ENCODE data around the gene OR8D1. TPM values are rescaled to one million over a fixed set of nuclear protein-coding genes. Genes with fewer than 3 reads are reported as not detected.

OR8D1 gene
- not detected for polyA plus RNA-seq (2013, experiment 1 of 2)
- polyA plus RNA-seq (2013, experiment 2 of 2) = not detected

- Histone ChIP-seq H3K27ac (ENCODE audit: low read depth, low read length) (no peak within 1 kb of the TSS), H3K4me1 (ENCODE audit: insufficient read depth, low read length) (no peaks in the 10 kb centered on the region), H3K9me3 (ENCODE audit: insufficient read depth, low read depth, low read length) (no peaks in the 10 kb centered on the region), H3K4me3 (ENCODE audit: low read length) (no peak within 1 kb of the TSS), H3K9ac (ENCODE audit: low read depth, low read length) (no peak within 1 kb of the TSS), H3K36me3 (ENCODE audit: insufficient read depth, low read length) (no peaks in the 10 kb centered on the region), H3K27me3 (ENCODE audit: insufficient read depth, low read length) (no peaks in the 10 kb centered on the region)
- WGBS = 100% methylated on average over 1 of the region's 2 CpGs
Observed at GRCh38 chr11:124313849-124314248, at the start of gene OR8D1. Gene OR8D1, minus strand, starts transcription at chr11:124313949. Its CDS starts 3,183 bp downstream, at chr11:124310766.

GRCh38 chr11:124359566-124359965 is 45.8 kb upstream of the OR8D1 start:
- Histone ChIP-seq H3K9me3 (ENCODE audit: insufficient read depth, low read depth, low read length) (no peaks in the 10 kb centered on the region), H3K27ac (ENCODE audit: low read depth, low read length) (no peak overlapping the region), H3K4me1 (ENCODE audit: insufficient read depth, low read length) (no peaks in the 10 kb centered on the region), H3K4me3 (ENCODE audit: low read length) (no peak overlapping the region), H3K27me3 (ENCODE audit: insufficient read depth, low read length) (no peaks in the 10 kb centered on the region), H3K9ac (ENCODE audit: low read depth, low read length) (no peak overlapping the region), H3K36me3 (ENCODE audit: insufficient read depth, low read length) (no peaks in the 10 kb centered on the region)
- WGBS = 64% methylated on average over 2 of the region's 2 CpGs

GRCh38 chr11:124346311-124346955 is 32.7 kb upstream of the OR8D1 start:
- WGBS = 96% methylated on average over 2 of the region's 3 CpGs
- Histone ChIP-seq H3K27ac (ENCODE audit: low read depth, low read length) (no peak overlapping the region), H3K27me3 (ENCODE audit: insufficient read depth, low read length) (no peaks in the 10 kb centered on the region)

GRCh38 chr11:124344346-124344745 is 30.6 kb upstream of the OR8D1 start:
- Histone ChIP-seq H3K4me1 (ENCODE audit: insufficient read depth, low read length) (no peaks in the 10 kb centered on the region), H3K9me3 (ENCODE audit: insufficient read depth, low read depth, low read length) (no peaks in the 10 kb centered on the region), H3K4me3 (ENCODE audit: low read length) (no peak overlapping the region), H3K36me3 (ENCODE audit: insufficient read depth, low read length) (no peaks in the 10 kb centered on the region), H3K27me3 (ENCODE audit: insufficient read depth, low read length) (no peaks in the 10 kb centered on the region), H3K9ac (ENCODE audit: low read depth, low read length) (no peak overlapping the region), H3K27ac (ENCODE audit: low read depth, low read length) (no peak overlapping the region)
- 94% methylated on average over 5 of the region's 5 CpGs for WGBS

More at GRCh38 chr11:124346311-124346955, 32.7 kb upstream of the OR8D1 start:
- Histone ChIP-seq H3K4me1 (ENCODE audit: insufficient read depth, low read length) (no peaks in the 10 kb centered on the region), H3K9me3 (ENCODE audit: insufficient read depth, low read depth, low read length) (no peaks in the 10 kb centered on the region), H3K4me3 (ENCODE audit: low read length) (no peak overlapping the region), H3K9ac (ENCODE audit: low read depth, low read length) (no peak overlapping the region), H3K36me3 (ENCODE audit: insufficient read depth, low read length) (no peaks in the 10 kb centered on the region)

GRCh38 chr11:124340142-124340447 is 26.3 kb upstream of the OR8D1 start:
- 94% methylated on average over 2 of the region's 2 CpGs for WGBS
- Histone ChIP-seq H3K9ac (ENCODE audit: low read depth, low read length) (no peak overlapping the region), H3K4me3 (ENCODE audit: low read length) (no peak overlapping the region), H3K36me3 (ENCODE audit: insufficient read depth, low read length) (no peaks in the 10 kb centered on the region), H3K4me1 (ENCODE audit: insufficient read depth, low read length) (no peaks in the 10 kb centered on the region), H3K27me3 (ENCODE audit: insufficient read depth, low read length) (no peaks in the 10 kb centered on the region), H3K27ac (ENCODE audit: low read depth, low read length) (no peak overlapping the region), H3K9me3 (ENCODE audit: insufficient read depth, low read depth, low read length) (no peaks in the 10 kb centered on the region)

- Histone ChIP-seq H3K27me3 (ENCODE audit: insufficient read depth, low read length) (no peaks in the 10 kb centered on the region), H3K9ac (ENCODE audit: low read depth, low read length) (no peak overlapping the region), H3K36me3 (ENCODE audit: insufficient read depth, low read length) (no peaks in the 10 kb centered on the region), H3K9me3 (ENCODE audit: insufficient read depth, low read depth, low read length) (no peaks in the 10 kb centered on the region), H3K4me1 (ENCODE audit: insufficient read depth, low read length) (no peaks in the 10 kb centered on the region), H3K4me3 (ENCODE audit: low read length) (no peak overlapping the region), H3K27ac (ENCODE audit: low read depth, low read length) (no peak overlapping the region)
- 95% methylated on average over 5 of the region's 6 CpGs for WGBS
Observed at GRCh38 chr11:124339396-124340141, 25.8 kb upstream of the OR8D1 start.

- Histone ChIP-seq H3K36me3 (ENCODE audit: insufficient read depth, low read length) (no peaks in the 10 kb centered on the region), H3K4me3 (ENCODE audit: low read length) (no peak overlapping the region), H3K9me3 (ENCODE audit: insufficient read depth, low read depth, low read length) (peaks cover 16% of the 10 kb centered on the region), H3K9ac (ENCODE audit: low read depth, low read length) (no peak overlapping the region), H3K27me3 (ENCODE audit: insufficient read depth, low read length) (no peaks in the 10 kb centered on the region), H3K27ac (ENCODE audit: low read depth, low read length) (no peak overlapping the region), H3K4me1 (ENCODE audit: insufficient read depth, low read length) (no peaks in the 10 kb centered on the region)
- WGBS = no CpG with 5 or more reads among the region's 3 CpGs
Observed at GRCh38 chr11:124331873-124332272, 18.1 kb upstream of the OR8D1 start.

GRCh38 chr11:124329787-124330478 is 16.2 kb upstream of the OR8D1 start:
- peaks cover 16% of the 10 kb centered on the region for H3K9me3 ChIP-seq (ENCODE audit: insufficient read depth, low read depth, low read length)

GRCh38 chr11:124327775-124328174 is 14.0 kb upstream of the OR8D1 start:
- 98% methylated on average over 1 of the region's 1 CpG for WGBS

More at GRCh38 chr11:124329787-124330478, 16.2 kb upstream of the OR8D1 start:
- Histone ChIP-seq H3K27ac (ENCODE audit: low read depth, low read length) (no peak overlapping the region), H3K4me1 (ENCODE audit: insufficient read depth, low read length) (no peaks in the 10 kb centered on the region), H3K27me3 (ENCODE audit: insufficient read depth, low read length) (no peaks in the 10 kb centered on the region), H3K36me3 (ENCODE audit: insufficient read depth, low read length) (no peaks in the 10 kb centered on the region), H3K9ac (ENCODE audit: low read depth, low read length) (no peak overlapping the region), H3K4me3 (ENCODE audit: low read length) (no peak overlapping the region)
- WGBS = 100% methylated on average over 2 of the region's 2 CpGs

GRCh38 chr11:124322356-124322755 is 8.6 kb upstream of the OR8D1 start:
- Histone ChIP-seq H3K4me3 (ENCODE audit: low read length) (no peak overlapping the region), H3K36me3 (ENCODE audit: insufficient read depth, low read length) (no peaks in the 10 kb centered on the region), H3K4me1 (ENCODE audit: insufficient read depth, low read length) (no peaks in the 10 kb centered on the region), H3K9ac (ENCODE audit: low read depth, low read length) (no peak overlapping the region), H3K9me3 (ENCODE audit: insufficient read depth, low read depth, low read length) (0 out of 2 replicates have a peak, but pooled peaks cover 2% of the 10 kb centered on the region), H3K27me3 (ENCODE audit: insufficient read depth, low read length) (no peaks in the 10 kb centered on the region), H3K27ac (ENCODE audit: low read depth, low read length) (no peak overlapping the region)
- 100% methylated on average over 1 of the region's 1 CpG for WGBS

More at GRCh38 chr11:124327775-124328174, 14.0 kb upstream of the OR8D1 start:
- Histone ChIP-seq H3K4me1 (ENCODE audit: insufficient read depth, low read length) (no peaks in the 10 kb centered on the region), H3K9ac (ENCODE audit: low read depth, low read length) (no peak overlapping the region), H3K27ac (ENCODE audit: low read depth, low read length) (no peak overlapping the region; the same call in 1 of the 2 replicates), H3K9me3 (ENCODE audit: insufficient read depth, low read depth, low read length) (peaks cover 16% of the 10 kb centered on the region), H3K36me3 (ENCODE audit: insufficient read depth, low read length) (no peaks in the 10 kb centered on the region), H3K4me3 (ENCODE audit: low read length) (no peak overlapping the region), H3K27me3 (ENCODE audit: insufficient read depth, low read length) (no peaks in the 10 kb centered on the region)

- Histone ChIP-seq H3K9me3 (ENCODE audit: insufficient read depth, low read depth, low read length) (no peaks in the 10 kb centered on the region), H3K27ac (ENCODE audit: low read depth, low read length) (no peak within 1 kb of the TSS), H3K4me1 (ENCODE audit: insufficient read depth, low read length) (no peaks in the 10 kb centered on the region), H3K36me3 (ENCODE audit: insufficient read depth, low read length) (no peaks in the 10 kb centered on the region), H3K27me3 (ENCODE audit: insufficient read depth, low read length) (no peaks in the 10 kb centered on the region), H3K9ac (ENCODE audit: low read depth, low read length) (no peak within 1 kb of the TSS), H3K4me3 (ENCODE audit: low read length) (no peak within 1 kb of the TSS)
- WGBS = 96% methylated on average over 1 of the region's 1 CpG
Observed at GRCh38 chr11:124320097-124320496, 6.3 kb upstream of the OR8D1 start, which contains the start of gene OR8D2. Gene OR8D2, minus strand, starts transcription at chr11:124320197. Its CDS starts 0 bp downstream, at chr11:124320197.

Data from HUES64 (cell line).